Stimulated activated naive CD8-positive, alpha-beta T cell treated with anti-CD3 and anti-CD28 coated beads, Interleukin-15, Interleukin-2, amounts not matched to agents 100 ng/mL and 50 ng/mL, for 24 hours (primary cell): ENCODE measurements around the gene IGFBP7.
A peak's percentile ranks its signal among the peaks of the same experiment; 100 is the strongest.

Experiments
- H3K27ac Mint-ChIP-seq: one replicate; pipeline ENCODE4 v1.8.0; 2021; ENCODE audit warnings: mild to moderate bottlenecking, mixed read lengths
- H3K27me3 Mint-ChIP-seq: one replicate; pipeline ENCODE4 v1.8.0; 2021; ENCODE audit warnings: mixed read lengths
- H3K36me3 Mint-ChIP-seq: one replicate; pipeline ENCODE4 v1.8.0; 2021; ENCODE audit warnings: low read depth, mixed read lengths
- H3K4me1 Mint-ChIP-seq: one replicate; pipeline ENCODE4 v1.8.0; 2021; ENCODE audit warnings: low read depth, mixed read lengths
- H3K4me3 Mint-ChIP-seq: one replicate; pipeline ENCODE4 v1.8.0; 2021; ENCODE audit warnings: mild to moderate bottlenecking, mixed read lengths
- H3K9me3 Mint-ChIP-seq: one replicate; pipeline ENCODE4 v1.8.0; 2021; ENCODE audit warnings: mixed read lengths

IGFBP7 gene

GRCh38 chr4:57023104-57023503 lies 87.1 kb downstream of the IGFBP7 start:
- H3K4me1 Mint-ChIP-seq = peaks cover 3% of the 10 kb centered on the region
- no peaks in the 10 kb centered on the region for H3K27me3 Mint-ChIP-seq
- no peaks in the 10 kb centered on the region for H3K9me3 Mint-ChIP-seq
- H3K4me3 Mint-ChIP-seq = no peak overlapping the region
- peaks cover 85% of the 10 kb centered on the region for H3K36me3 Mint-ChIP-seq
- H3K27ac Mint-ChIP-seq = no peak overlapping the region

DNA sequence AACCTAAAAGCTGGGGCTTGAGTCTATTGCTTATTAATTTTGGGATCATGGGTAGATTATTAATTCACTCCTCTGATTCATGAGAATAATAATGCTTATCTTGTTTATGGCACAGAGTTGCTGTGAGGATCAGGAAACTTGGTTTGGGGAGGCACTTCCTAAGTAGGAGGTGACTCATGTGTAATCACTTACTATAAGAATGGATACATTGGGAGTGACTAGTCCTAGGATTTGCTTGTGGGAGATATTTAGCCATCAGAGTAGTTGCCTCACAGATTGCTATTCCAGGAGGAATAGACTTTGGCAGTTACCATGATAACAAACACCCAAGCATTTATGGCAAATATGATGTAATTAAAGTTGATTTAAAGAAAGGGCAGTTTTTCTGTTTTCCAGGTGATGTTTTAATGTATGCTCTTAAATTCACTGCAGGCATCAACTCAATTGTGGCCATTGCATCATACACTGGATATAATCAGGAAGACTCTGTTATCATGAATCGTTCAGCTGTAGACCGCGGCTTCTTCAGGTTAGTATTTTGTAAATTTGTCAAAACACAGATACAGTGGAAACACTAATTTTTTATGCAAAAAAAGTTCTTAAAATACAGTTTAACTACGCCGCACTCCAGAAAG lies 89.6 kb downstream of the IGFBP7 start:
- Mint-ChIP-seq H3K4me3 (no peak overlapping the region), H3K9me3 (no peaks in the 10 kb centered on the region), H3K27me3 (no peaks in the 10 kb centered on the region), H3K36me3 (peaks cover 85% of the 10 kb centered on the region), H3K27ac (peak overlapping the region; percentile 18), H3K4me1 (no peaks in the 10 kb centered on the region)

DNA sequence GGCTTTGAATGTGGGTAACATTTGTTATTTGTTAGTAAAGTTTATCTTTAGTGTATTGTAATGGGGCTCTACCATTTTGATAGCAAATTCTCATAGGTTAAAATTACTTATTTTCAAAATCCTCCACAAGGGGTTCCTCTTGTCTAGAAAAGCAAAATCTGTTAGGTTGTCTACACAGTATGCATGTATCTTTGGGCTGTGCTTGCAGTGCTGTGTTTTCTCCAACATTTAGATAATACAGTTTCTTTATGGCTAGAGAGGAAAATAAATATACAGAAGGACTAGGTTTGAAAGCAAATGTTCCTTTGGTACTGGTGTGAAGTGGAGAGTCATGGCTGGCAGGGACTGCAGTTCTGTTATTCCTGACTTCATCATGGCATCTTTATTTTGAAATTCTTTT lies 91.2 kb downstream of the IGFBP7 start:
- Mint-ChIP-seq H3K27ac (peak overlapping the region; percentile 17), H3K36me3 (peaks cover 80% of the 10 kb centered on the region), H3K27me3 (no peaks in the 10 kb centered on the region), H3K4me1 (no peaks in the 10 kb centered on the region), H3K4me3 (no peak overlapping the region), H3K9me3 (no peaks in the 10 kb centered on the region)

- Mint-ChIP-seq H3K9me3 (no peaks in the 10 kb centered on the region), H3K27ac (no peak overlapping the region), H3K36me3 (peaks cover 70% of the 10 kb centered on the region), H3K4me3 (no peak overlapping the region), H3K4me1 (no peaks in the 10 kb centered on the region), H3K27me3 (no peaks in the 10 kb centered on the region)
Measured at GRCh38 chr4:57013543-57014120, 96.6 kb downstream of the IGFBP7 start.

DNA sequence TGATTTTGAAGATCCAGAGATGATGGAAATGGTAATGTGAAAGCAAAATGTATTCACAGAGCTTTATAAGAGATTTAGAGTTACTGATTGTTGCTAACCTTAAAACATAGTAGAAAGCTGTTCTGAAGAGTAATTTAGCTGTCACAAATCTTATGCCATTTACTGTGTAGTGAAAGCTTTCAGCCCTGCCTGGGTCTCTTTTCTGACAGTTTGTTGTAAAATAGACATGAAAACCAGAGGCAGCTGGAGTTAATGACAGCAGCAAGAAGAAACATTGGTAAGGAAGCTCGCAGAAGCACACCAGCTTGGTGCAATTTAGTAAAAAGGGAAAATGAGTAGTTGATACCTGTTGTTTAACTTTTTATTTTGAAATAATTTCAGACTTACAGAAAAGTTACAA lies 110.4 kb downstream of the IGFBP7 start:
- peaks cover 65% of the 10 kb centered on the region for H3K36me3 Mint-ChIP-seq
- no peaks in the 10 kb centered on the region for H3K9me3 Mint-ChIP-seq
- no peak overlapping the region for H3K27ac Mint-ChIP-seq
- H3K4me3 Mint-ChIP-seq = no peak overlapping the region
- H3K4me1 Mint-ChIP-seq = peaks cover 4% of the 10 kb centered on the region
- H3K27me3 Mint-ChIP-seq = no peaks in the 10 kb centered on the region

- Mint-ChIP-seq H3K36me3 (peaks cover 81% of the 10 kb centered on the region), H3K27ac (no peak overlapping the region), H3K9me3 (no peaks in the 10 kb centered on the region), H3K27me3 (no peaks in the 10 kb centered on the region), H3K4me3 (no peak overlapping the region), H3K4me1 (peaks cover 18% of the 10 kb centered on the region)
Measured at GRCh38 chr4:56995525-56995924, 114.7 kb downstream of the IGFBP7 start.

DNA sequence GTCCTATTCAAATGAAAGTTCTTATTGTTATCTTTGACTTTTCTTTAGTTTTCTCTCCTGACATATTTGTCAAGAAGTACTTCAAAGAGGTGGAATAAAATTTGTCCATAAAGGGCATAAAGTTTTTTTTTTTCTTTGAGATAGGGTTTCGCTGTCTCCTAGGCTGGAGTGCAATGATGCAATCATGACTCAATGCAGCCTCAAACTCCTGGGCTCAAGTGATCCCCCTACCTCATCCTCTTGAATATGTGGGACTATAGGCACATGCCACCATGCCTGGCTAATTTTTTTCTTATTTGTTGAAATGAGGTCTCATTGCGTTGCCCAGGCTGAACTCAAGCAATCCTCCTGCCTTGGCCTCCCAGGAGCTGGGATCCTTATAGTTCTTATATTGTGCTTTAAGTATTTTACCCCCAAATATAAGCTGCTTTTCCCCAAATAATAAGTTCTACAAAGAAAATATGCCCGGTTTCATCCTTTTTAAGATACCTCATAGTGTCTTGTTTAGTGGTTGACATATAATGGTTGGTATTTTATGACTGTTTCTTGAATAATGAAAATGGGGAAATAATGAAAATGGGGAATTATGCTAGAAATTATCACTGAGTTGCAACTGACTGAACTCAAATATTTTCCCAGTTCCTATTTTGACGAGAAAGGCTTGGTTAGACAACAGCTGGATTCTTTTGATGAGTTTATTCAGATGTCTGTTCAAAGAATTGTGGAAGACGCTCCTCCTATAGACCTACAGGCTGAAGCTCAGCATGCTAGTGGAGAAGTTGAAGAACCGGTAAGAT lies 119.9 kb downstream of the IGFBP7 start:
- Mint-ChIP-seq H3K27ac (peak overlapping the region; percentile 47), H3K36me3 (peaks cover 86% of the 10 kb centered on the region), H3K9me3 (no peaks in the 10 kb centered on the region), H3K27me3 (no peaks in the 10 kb centered on the region), H3K4me1 (peaks cover 40% of the 10 kb centered on the region), H3K4me3 (no peak overlapping the region)

- H3K4me1 Mint-ChIP-seq = peaks cover 61% of the 10 kb centered on the region
Measured at GRCh38 chr4:56986952-56987351, 123.2 kb downstream of the IGFBP7 start.

GRCh38 chr4:56986192-56986591 lies 124.0 kb downstream of the IGFBP7 start:
- Mint-ChIP-seq H3K4me3 (no peak overlapping the region), H3K36me3 (peaks cover 75% of the 10 kb centered on the region), H3K27me3 (no peaks in the 10 kb centered on the region), H3K27ac (no peak overlapping the region), H3K4me1 (peaks cover 61% of the 10 kb centered on the region), H3K9me3 (no peaks in the 10 kb centered on the region)

More at GRCh38 chr4:56986952-56987351, 123.2 kb downstream of the IGFBP7 start:
- H3K36me3 Mint-ChIP-seq = peaks cover 75% of the 10 kb centered on the region
- no peak overlapping the region for H3K4me3 Mint-ChIP-seq
- no peaks in the 10 kb centered on the region for H3K27me3 Mint-ChIP-seq
- H3K27ac Mint-ChIP-seq = no peak overlapping the region
- H3K9me3 Mint-ChIP-seq = no peaks in the 10 kb centered on the region

- no peaks in the 10 kb centered on the region for H3K27me3 Mint-ChIP-seq
- H3K36me3 Mint-ChIP-seq = peaks cover 58% of the 10 kb centered on the region
- H3K27ac Mint-ChIP-seq = peak overlapping the region; percentile 83
- no peaks in the 10 kb centered on the region for H3K9me3 Mint-ChIP-seq
- peak overlapping the region; percentile 99 for H3K4me3 Mint-ChIP-seq
- H3K4me1 Mint-ChIP-seq = peaks cover 52% of the 10 kb centered on the region
Measured at GRCh38 chr4:56981795-56982201, 128.4 kb downstream of the IGFBP7 start.
